Breast epithelium (tissue), 4 donors: ENCODE data around the gene KRT28. TPM values are rescaled to one million over a fixed set of nuclear protein-coding genes. Genes with fewer than 3 reads are reported as not detected.
A peak's percentile ranks its signal among the peaks of the same experiment; 100 is the strongest.

ENCODE experiments used
- DNase-seq, 2 donors: peaks; one replicate each; pipeline ENCODE4 v3.0.0-alpha.2; 2019; ENCODE audit warnings: low spot score in 2 of 2
- H3K27ac ChIP-seq, 2 donors: fragments of 200-600 bp; sonication (generic) in 1 of 2; one replicate each; pipeline ENCODE4 v1.5.1; 2016 to 2019; ENCODE audit warnings: mild to moderate bottlenecking in 1 of 2
- H3K27me3 ChIP-seq, 2 donors: fragments of 200-600 bp; sonication (generic) in 1 of 2; one replicate each; pipeline versions ENCODE4 v1.5.1 to v1.6.0; 2017 to 2019; ENCODE audit warnings: control low read depth in 1 of 2, mild to moderate bottlenecking in 1 of 2
- H3K36me3 ChIP-seq: fragments of 200-600 bp; one replicate; pipeline ENCODE4 v1.5.1; 2019
- H3K4me1 ChIP-seq, 2 donors: fragments of 200-600 bp; sonication (generic); one replicate each; pipeline ENCODE4 v1.5.1; 2016 to 2019; ENCODE audit warnings: control low read depth in 1 of 2
- H3K4me3 ChIP-seq, 3 donors: fragments of 200-600 bp; sonication (generic); 1 replicate in 2 of 3; 2 replicates in 1 of 3; pipeline ENCODE4 v1.5.1; 2016 to 2019; ENCODE audit warnings: mild to moderate bottlenecking in 3 of 3, moderate library complexity in 2 of 3
- H3K9me3 ChIP-seq, 2 donors: fragments of 200-600 bp; sonication (generic) in 1 of 2; one replicate each; pipeline ENCODE4 v1.5.1; 2016 to 2019; ENCODE audit warnings: control low read depth in 1 of 2
- CTCF ChIP-seq, 3 donors: fragments of 450-650 bp; IDR thresholded peaks; one replicate each; pipeline ENCODE4 v1.5.1; 2016 to 2017; ENCODE audit warnings: antibody characterized with exemption in 3 of 3, mild to moderate bottlenecking in 3 of 3, moderate library complexity in 3 of 3
- POLR2A ChIP-seq: fragments of 450-650 bp; IDR thresholded peaks from one replicate; pipeline ENCODE4 v1.6.1; 2016; ENCODE audit warnings: antibody characterized with exemption, mild to moderate bottlenecking, moderate library complexity
- POLR2AphosphoS5 ChIP-seq, 3 donors: sonication (generic); formaldehyde crosslinking; IDR thresholded peaks; one replicate each; pipeline ENCODE4 v1.6.1; 2017; ENCODE audit warnings: antibody characterized with exemption in 3 of 3
- intact Hi-C: fragments of 100-400 bp; cut with DNase I; formaldehyde crosslinking; loops from one replicate; pipeline ENCODE4 v1.15.1; 2023; ENCODE audit warnings: low total_unique reads
- total RNA-seq, 3 donors: library from RNA; depleted of rRNA; stranded (reverse); fragments of >200 nt; gene quantifications; one replicate each; pipeline ENCODE4 v1.1.0, GENCODE V29; 2016

KRT28 gene
- total RNA-seq, 3 donors from 2014 or later = not detected

- no peak for DNase-seq
- Histone ChIP-seq H3K4me3 (peak overlapping the region in 2 of 3 donors; percentile 13 to 44), H3K36me3 (no peaks in the 10 kb centered on the region), H3K4me1 (no peaks in the 10 kb centered on the region), H3K27ac (no peak overlapping the region), H3K9me3 (no peaks in the 10 kb centered on the region), H3K27me3 (peaks cover 0 to 25% of the 10 kb centered on the region in 2 donors)
- no peak for TF ChIP-seq CTCF (IDR thresholded peaks at IDR 0.05)
- no peak for TF ChIP-seq POLR2A
- no peak for TF ChIP-seq POLR2AphosphoS5 (IDR thresholded peaks at IDR 0.05)
- intact Hi-C loops = no loop called here
Measured at GRCh38 chr17:40779181-40779909, 20.4 kb downstream of the KRT28 start.

- Histone ChIP-seq H3K4me3 (no peak overlapping the region), H3K27me3 (peaks cover 0 to 25% of the 10 kb centered on the region in 2 donors), H3K27ac (no peak overlapping the region), H3K36me3 (no peaks in the 10 kb centered on the region), H3K9me3 (no peaks in the 10 kb centered on the region), H3K4me1 (no peaks in the 10 kb centered on the region)
- intact Hi-C loops = no loop called here
- no peak for DNase-seq
- TF ChIP-seq CTCF (IDR thresholded peaks at IDR 0.05) (no peak), POLR2AphosphoS5 (IDR thresholded peaks at IDR 0.05) (no peak), POLR2A (no peak)
Measured at GRCh38 chr17:40778461-40778860, 21.3 kb downstream of the KRT28 start.

GRCh38 chr17:40777971-40778370 lies 21.8 kb downstream of the KRT28 start:
- H3K27ac ChIP-seq = no peak overlapping the region
- H3K9me3 ChIP-seq = no peaks in the 10 kb centered on the region
- intact Hi-C loops = no loop called here
- no peak for DNase-seq
- peaks cover 0 to 25% of the 10 kb centered on the region in 2 donors for H3K27me3 ChIP-seq
- TF ChIP-seq CTCF (IDR thresholded peaks at IDR 0.05) = no peak
- no peak for TF ChIP-seq POLR2AphosphoS5 (IDR thresholded peaks at IDR 0.05)
- TF ChIP-seq POLR2A = no peak
- H3K36me3 ChIP-seq = no peaks in the 10 kb centered on the region
- no peaks in the 10 kb centered on the region for H3K4me1 ChIP-seq
- no peak overlapping the region for H3K4me3 ChIP-seq

- no peak for DNase-seq
- intact Hi-C loops = no loop called here
- TF ChIP-seq POLR2AphosphoS5 (IDR thresholded peaks at IDR 0.05) (no peak), POLR2A (no peak), CTCF (IDR thresholded peaks at IDR 0.05) (no peak)
- H3K4me1 ChIP-seq = no peaks in the 10 kb centered on the region
- H3K27me3 ChIP-seq = peaks cover 0 to 25% of the 10 kb centered on the region in 2 donors
- H3K9me3 ChIP-seq = no peaks in the 10 kb centered on the region
- H3K36me3 ChIP-seq = no peaks in the 10 kb centered on the region
- no peak overlapping the region for H3K4me3 ChIP-seq
- no peak overlapping the region for H3K27ac ChIP-seq
Measured at GRCh38 chr17:40777459-40777858, 22.3 kb downstream of the KRT28 start.

GRCh38 chr17:40775945-40776344 lies 23.8 kb downstream of the KRT28 start:
- Histone ChIP-seq H3K36me3 (no peaks in the 10 kb centered on the region), H3K27me3 (peaks cover 0 to 32% of the 10 kb centered on the region in 2 donors), H3K4me1 (no peaks in the 10 kb centered on the region), H3K27ac (no peak overlapping the region), H3K9me3 (no peaks in the 10 kb centered on the region), H3K4me3 (no peak overlapping the region)
- TF ChIP-seq POLR2A = no peak
- no peak for TF ChIP-seq POLR2AphosphoS5 (IDR thresholded peaks at IDR 0.05)
- TF ChIP-seq CTCF (IDR thresholded peaks at IDR 0.05) = no peak
- intact Hi-C loops = no loop called here
- no peak for DNase-seq
